LoVo (cell line): ENCODE results near the gene DHX9.
A peak's percentile ranks its signal among the peaks of the same experiment; 100 is the strongest.

Experiments used
- DNase-seq: peaks from one replicate; pipeline ENCODE4 v3.0.0-alpha.2; 2016; ENCODE audit warnings: low spot score

The DHX9 gene

GRCh38 chr1:182839209-182840066 is at the start of gene DHX9:
Gene DHX9, plus strand, starts transcription at chr1:182839347. Its CDS starts 3,220 bp downstream, at chr1:182842567.
- DNase-seq, result peak; percentile 94

- DNase-seq, result no peak
These were observed 47.6 kb upstream of the DHX9 start for GRCh38 chr1:182791281-182792179.

- no peak for DNase-seq
These were observed 45.1 kb upstream of the DHX9 start for GRCh38 chr1:182794091-182794490.

- DNase-seq, result no peak
These were observed 44.4 kb upstream of the DHX9 start for GRCh38 chr1:182794676-182795201.

GRCh38 chr1:182795563-182796228 is 43.5 kb upstream of the DHX9 start:
- no peak for DNase-seq

GRCh38 chr1:182802006-182802803 is 36.9 kb upstream of the DHX9 start:
- no peak for DNase-seq

- DNase-seq, result no peak
These were observed 35.3 kb upstream of the DHX9 start for GRCh38 chr1:182803846-182804245.

- no peak for DNase-seq
These were observed 33.0 kb upstream of the DHX9 start for GRCh38 chr1:182806015-182806678.

- DNase-seq, result no peak
These were observed 31.2 kb upstream of the DHX9 start for GRCh38 chr1:182807907-182808306.

GRCh38 chr1:182809414-182809957 is 29.7 kb upstream of the DHX9 start:
- no peak for DNase-seq

- no peak for DNase-seq
These were observed 27.0 kb upstream of the DHX9 start for GRCh38 chr1:182811975-182812722.

GRCh38 chr1:182816863-182817262 is 22.3 kb upstream of the DHX9 start:
- no peak for DNase-seq

- DNase-seq, result no peak
These were observed 21.3 kb upstream of the DHX9 start for GRCh38 chr1:182817802-182818201.

- DNase-seq, result no peak
These were observed 15.9 kb upstream of the DHX9 start for GRCh38 chr1:182823220-182823619.

- DNase-seq, result no peak
These were observed 12.3 kb upstream of the DHX9 start for GRCh38 chr1:182826892-182827291.

GRCh38 chr1:182829285-182829932 is 9.7 kb upstream of the DHX9 start:
- no peak for DNase-seq

- DNase-seq, result no peak
These were observed 5.9 kb upstream of the DHX9 start for GRCh38 chr1:182833271-182833670.

- no peak for DNase-seq
These were observed 4.8 kb upstream of the DHX9 start for GRCh38 chr1:182834326-182834725.

- DNase-seq, result no peak
These were observed 3.3 kb upstream of the DHX9 start for GRCh38 chr1:182835806-182836205.
